Upper lobe of right lung (tissue), 1 donor: ENCODE data around the gene WDR88. TPM values are rescaled to one million over a fixed set of nuclear protein-coding genes. Genes with fewer than 3 reads are reported as not detected.

Experiments
- ATAC-seq: fragments of 200-7000 bp; cut with Tn5 transposase; one replicate; pipeline ENCODE4 v1.9.1; 2020; ENCODE audit warnings: mild to moderate bottlenecking, moderate library complexity
- DNase-seq: peaks from one replicate; pipeline ENCODE4 v3.0.0-alpha.2; 2020
- H3K27ac ChIP-seq: fragments of 200-600 bp; one replicate; pipeline ENCODE4 v1.8.0; 2022
- H3K27me3 ChIP-seq: fragments of 200-600 bp; one replicate; pipeline ENCODE4 v1.8.0; 2022; ENCODE audit warnings: mild to moderate bottlenecking
- H3K36me3 ChIP-seq: fragments of 200-600 bp; one replicate; pipeline ENCODE4 v1.8.0; 2022
- H3K4me1 ChIP-seq: fragments of 200-600 bp; one replicate; pipeline ENCODE4 v1.8.0; 2022
- H3K4me3 ChIP-seq: fragments of 200-600 bp; one replicate; pipeline ENCODE4 v1.8.0; 2022; ENCODE audit warnings: mild to moderate bottlenecking
- H3K9me3 ChIP-seq: fragments of 200-600 bp; one replicate; pipeline ENCODE4 v1.8.0; 2022
- CTCF ChIP-seq: fragments of 200-600 bp; IDR thresholded peaks from one replicate; pipeline ENCODE4 v1.8.0; 2022; ENCODE audit warnings: antibody characterized with exemption
- intact Hi-C: fragments of 100-400 bp; cut with DNase I; formaldehyde crosslinking; loops from one replicate; pipeline ENCODE4 v1.11.0; 2022
- total RNA-seq: library from RNA; stranded (reverse); fragmentation: NEBNext Ultra II Directional; extraction: Animal tissue kit (Norgen Biotek cat#: 25700); gene quantifications from one replicate; pipeline ENCODE4 v1.2.1, GENCODE V29; 2021
- donor health status: DM: no; HTN: yes; CAD: no; lungs with severe emphysema.

WDR88 gene
- total RNA-seq, 1 donor from 2014 or later, result not detected

DNA sequence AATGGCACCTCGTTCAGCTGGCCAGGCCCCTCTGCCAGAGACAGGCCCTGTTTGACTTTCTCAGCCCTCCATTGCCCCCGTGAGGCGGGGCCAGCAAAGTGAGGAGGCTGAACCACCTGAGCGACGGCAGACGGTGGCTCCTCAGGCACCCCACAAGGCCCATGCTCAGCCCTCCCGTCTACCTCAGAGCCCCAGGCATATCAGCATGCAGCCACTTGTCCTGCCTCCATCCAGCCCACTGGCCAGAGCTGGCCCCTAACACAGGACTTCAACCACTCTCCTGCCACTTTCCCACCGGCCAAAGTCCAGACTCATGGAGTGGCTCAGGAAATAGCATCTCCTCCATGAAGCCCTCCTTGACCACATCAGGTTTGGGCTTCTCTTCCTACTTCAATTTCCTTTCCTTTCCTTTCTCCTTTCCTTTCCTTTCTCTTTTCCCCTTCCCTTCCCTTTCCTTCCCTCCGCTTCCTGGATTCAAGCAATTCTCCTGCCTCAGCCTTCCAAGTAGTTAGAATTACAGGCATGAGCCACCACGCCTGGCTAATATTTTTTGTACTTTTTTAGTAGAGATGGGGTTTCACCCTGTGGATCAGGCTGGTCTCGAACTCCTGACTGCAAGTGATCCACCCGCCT lies 84.4 kb downstream of the WDR88 start:
- H3K27me3 ChIP-seq, result peaks cover 3% of the 10 kb centered on the region
- no peaks in the 10 kb centered on the region for H3K4me1 ChIP-seq
- no peaks in the 10 kb centered on the region for H3K9me3 ChIP-seq
- no peaks in the 10 kb centered on the region for H3K36me3 ChIP-seq
- H3K27ac ChIP-seq, result no peak overlapping the region
- H3K4me3 ChIP-seq, result no peak overlapping the region
- no peak for TF ChIP-seq CTCF
- intact Hi-C loops, result no loop called here
- DNase-seq (no peak), ATAC-seq (no peak)

DNA sequence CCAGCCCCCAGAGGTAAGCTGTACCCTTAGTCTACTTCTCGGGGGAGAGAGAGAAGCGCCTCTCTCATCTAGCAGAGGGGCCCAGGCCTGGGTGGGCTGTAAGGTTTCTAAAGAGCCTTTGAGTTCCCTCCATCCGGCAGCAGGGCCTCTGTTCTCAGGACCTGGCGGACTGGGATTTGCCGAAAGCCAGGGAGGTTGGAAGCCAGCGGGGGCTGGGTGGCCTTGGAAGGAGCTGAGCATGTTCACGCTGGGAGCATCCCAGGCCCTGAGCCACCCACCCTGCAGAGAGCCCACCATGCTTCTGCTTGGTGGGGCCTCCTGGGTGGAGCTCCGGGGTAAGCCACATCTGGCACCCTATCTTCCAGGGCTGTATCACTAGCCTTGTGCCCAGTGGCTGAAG lies 86.0 kb downstream of the WDR88 start:
- intact Hi-C loops, result no loop called here
- DNase-seq, result no peak
- H3K27ac ChIP-seq, result no peak overlapping the region
- no peaks in the 10 kb centered on the region for H3K4me1 ChIP-seq
- H3K9me3 ChIP-seq, result no peaks in the 10 kb centered on the region
- H3K27me3 ChIP-seq, result peaks cover 9% of the 10 kb centered on the region
- H3K36me3 ChIP-seq, result no peaks in the 10 kb centered on the region
- ATAC-seq, result no peak
- no peak overlapping the region for H3K4me3 ChIP-seq
- TF ChIP-seq CTCF, result no peak

GRCh38 chr19:33219261-33219815 lies 87.4 kb downstream of the WDR88 start:
- no peaks in the 10 kb centered on the region for H3K9me3 ChIP-seq
- H3K4me1 ChIP-seq, result no peaks in the 10 kb centered on the region
- H3K36me3 ChIP-seq, result no peaks in the 10 kb centered on the region
- peaks cover 14% of the 10 kb centered on the region for H3K27me3 ChIP-seq
- ATAC-seq, result no peak
- no peak overlapping the region for H3K27ac ChIP-seq
- no peak for TF ChIP-seq CTCF
- intact Hi-C loops, result no loop called here
- no peak overlapping the region for H3K4me3 ChIP-seq
- no peak for DNase-seq

GRCh38 chr19:33220115-33220514 lies 88.2 kb downstream of the WDR88 start:
- no peaks in the 10 kb centered on the region for H3K36me3 ChIP-seq
- ATAC-seq, result no peak
- intact Hi-C loops, result no loop called here
- no peak overlapping the region for H3K27ac ChIP-seq
- H3K27me3 ChIP-seq, result peaks cover 21% of the 10 kb centered on the region
- no peak overlapping the region for H3K4me3 ChIP-seq
- no peak for DNase-seq
- no peaks in the 10 kb centered on the region for H3K4me1 ChIP-seq
- no peaks in the 10 kb centered on the region for H3K9me3 ChIP-seq
- no peak for TF ChIP-seq CTCF

GRCh38 chr19:33220735-33221134 lies 88.8 kb downstream of the WDR88 start:
- peaks cover 26% of the 10 kb centered on the region for H3K27me3 ChIP-seq
- no peaks in the 10 kb centered on the region for H3K36me3 ChIP-seq
- H3K9me3 ChIP-seq, result no peaks in the 10 kb centered on the region
- ATAC-seq, result no peak
- no peak for DNase-seq
- no peak for TF ChIP-seq CTCF
- H3K4me3 ChIP-seq, result no peak overlapping the region
- intact Hi-C loops, result no loop called here
- H3K27ac ChIP-seq, result no peak overlapping the region
- no peaks in the 10 kb centered on the region for H3K4me1 ChIP-seq
